Stimulated activated CD4-positive, alpha-beta T cell treated with anti-CD3 and anti-CD28 coated beads, TNF-alpha, amount 100 ng/mL, for 1 hour (primary cell): ENCODE measurements around the gene TECPR1.
"Not testable (repeated sequence)": the region's sequence is repeated elsewhere in the genome, so short reads cannot be mapped to it uniquely, and the experiment has no call there.

ENCODE experiments used
- DNase-seq, 3 donors: peaks; one replicate each; pipeline ENCODE4 v3.0.0-alpha.2; 2020; ENCODE audit warnings: low read depth in 3 of 3, low spot score in 1 of 3

TECPR1 gene

DNA sequence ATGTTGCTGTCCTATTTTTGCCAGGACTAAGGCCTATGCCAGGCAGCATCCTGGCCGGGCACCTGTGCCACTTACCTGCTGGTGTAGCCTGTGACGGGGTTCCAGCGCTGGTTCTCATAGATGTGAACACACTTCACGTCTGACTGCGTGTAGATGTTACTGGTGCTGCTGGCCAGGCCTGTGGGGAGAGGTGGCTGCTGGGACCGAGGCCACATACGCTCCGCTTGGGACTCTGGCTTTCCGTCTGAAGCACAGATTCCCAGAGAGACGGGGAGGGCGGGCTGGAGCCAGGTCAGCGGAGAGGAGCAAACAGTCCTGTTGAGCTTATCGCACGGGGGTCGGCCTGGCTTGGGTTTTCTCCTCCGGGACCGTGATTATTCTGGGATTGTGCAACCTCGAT lies 24.1 kb downstream of the TECPR1 start:
- DNase-seq: no peak

GRCh38 chr7:98225913-98226614 lies 26.0 kb downstream of the TECPR1 start:
- no peak for DNase-seq

GRCh38 chr7:98224701-98225181 lies 27.3 kb downstream of the TECPR1 start:
- DNase-seq: no peak

DNA sequence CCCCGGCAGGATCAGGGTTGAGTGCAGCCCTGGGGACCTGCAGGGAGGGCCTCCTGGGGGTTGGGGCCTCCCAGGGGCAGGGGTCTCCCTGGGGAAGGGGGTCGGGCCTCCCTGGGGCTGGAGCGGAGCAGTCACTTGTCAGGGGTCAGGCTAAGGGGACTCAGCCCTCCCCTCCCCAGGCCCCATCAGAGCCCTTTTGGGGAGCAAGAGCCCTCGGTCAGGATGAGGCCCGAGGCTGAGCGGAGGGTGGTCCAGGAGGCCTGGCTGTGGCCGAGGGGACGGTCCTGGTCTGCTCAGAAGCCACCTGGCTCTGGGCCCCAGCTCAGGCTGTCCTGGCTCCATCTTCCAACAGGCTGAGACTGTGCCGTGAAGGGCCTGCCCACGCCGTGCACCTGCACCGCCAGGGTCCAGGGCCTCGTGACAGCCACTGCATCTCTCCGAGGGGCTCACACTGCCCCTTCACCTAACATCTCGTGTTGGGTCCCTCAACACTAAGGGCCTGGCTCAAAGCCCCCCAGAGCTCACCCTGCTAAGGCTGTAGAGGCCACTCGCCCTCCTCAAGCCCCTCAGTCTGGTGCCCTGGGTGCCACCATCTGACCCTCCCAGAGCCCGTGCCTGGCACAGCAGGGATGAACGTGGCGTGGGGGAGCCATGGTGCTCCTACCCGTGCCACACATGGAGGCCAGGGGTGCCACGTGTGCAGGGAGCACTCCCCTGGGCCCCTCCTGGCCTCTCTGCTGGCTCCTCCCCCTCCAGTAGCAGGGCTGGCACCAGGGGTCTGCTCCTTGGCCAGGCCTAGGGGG lies 27.9 kb downstream of the TECPR1 start:
- DNase-seq: no peak

DNA sequence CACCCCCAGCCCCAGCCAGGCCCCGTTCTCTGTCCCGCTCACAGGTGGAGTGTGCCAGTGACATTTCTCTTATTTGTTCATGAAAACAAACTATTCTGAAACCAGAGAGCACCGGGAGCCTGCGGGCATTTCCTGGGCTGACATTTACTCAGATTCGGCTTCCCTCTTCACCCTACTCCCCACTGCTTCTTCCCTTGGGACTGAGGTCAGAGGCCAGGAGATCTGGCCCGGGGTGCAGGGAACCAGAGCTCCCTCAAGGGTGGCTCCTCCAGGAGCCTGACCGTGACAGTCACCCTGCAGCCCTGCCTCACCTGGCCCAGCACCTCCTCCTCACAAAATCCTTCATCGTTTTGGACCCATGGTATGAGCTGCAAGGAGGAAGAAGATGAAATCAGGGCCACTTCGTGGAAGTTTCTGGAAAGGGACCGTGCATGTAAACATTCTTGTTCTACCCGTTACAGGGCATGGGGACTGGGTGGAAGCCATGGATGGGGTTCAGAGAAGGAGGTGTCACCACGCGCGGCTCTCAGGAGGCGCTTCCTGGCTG lies 28.6 kb downstream of the TECPR1 start:
- no peak for DNase-seq

- DNase-seq: no peak
Measured at GRCh38 chr7:98222533-98223195, 29.4 kb downstream of the TECPR1 start.

- DNase-seq: no peak
Measured at GRCh38 chr7:98221611-98222532, 30.2 kb downstream of the TECPR1 start.

GRCh38 chr7:98219382-98219781 lies 32.6 kb downstream of the TECPR1 start:
- DNase-seq: not testable (repeated sequence)

DNA sequence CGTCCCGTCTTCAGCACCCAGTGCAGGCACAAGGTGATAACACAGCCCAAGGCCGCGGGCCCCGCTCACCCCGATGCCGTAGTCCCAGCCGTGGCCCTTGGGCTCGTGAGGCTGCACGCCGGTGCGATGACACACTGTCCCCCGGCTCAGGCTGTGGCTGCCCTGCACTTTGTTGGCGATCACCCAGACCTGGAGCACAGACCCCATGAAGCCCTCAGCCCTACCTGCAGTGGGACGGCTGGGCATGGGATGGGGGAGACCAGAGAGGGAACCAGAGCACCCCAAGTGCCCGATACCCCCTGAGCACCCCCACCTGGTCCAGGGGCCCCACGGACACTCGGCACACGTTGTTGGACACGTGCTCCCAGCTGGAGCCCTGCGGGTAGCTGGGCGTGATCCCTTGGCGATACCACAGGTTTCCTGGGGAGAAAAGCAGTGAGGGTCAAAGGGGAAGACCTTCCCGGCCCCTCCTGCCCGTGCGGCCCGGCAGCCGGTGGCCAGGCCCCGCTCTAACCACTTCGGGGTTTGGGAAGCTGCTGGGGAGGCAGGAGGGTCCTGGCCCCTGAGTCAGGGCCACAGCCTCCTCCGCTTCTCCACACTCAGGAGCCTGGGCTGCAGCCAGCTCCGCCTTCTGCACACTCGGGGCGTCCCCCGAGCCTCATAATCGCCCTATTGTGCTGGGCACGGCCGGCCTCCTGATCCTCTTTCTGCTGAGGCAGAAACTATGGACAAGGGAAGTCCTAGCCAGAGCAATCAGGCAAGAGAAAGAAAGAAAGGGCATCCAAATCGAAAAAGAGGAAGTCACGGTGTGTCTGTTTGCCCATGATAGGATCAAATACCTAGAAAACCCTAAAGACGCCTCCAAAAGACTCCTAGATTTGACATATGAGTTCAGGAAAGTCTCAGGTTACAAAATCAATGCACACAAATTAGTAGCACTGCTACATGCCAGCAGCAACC lies 34.1 kb downstream of the TECPR1 start:
- DNase-seq: no peak

GRCh38 chr7:98216941-98217622 lies 35.0 kb downstream of the TECPR1 start:
- DNase-seq: no peak

DNA sequence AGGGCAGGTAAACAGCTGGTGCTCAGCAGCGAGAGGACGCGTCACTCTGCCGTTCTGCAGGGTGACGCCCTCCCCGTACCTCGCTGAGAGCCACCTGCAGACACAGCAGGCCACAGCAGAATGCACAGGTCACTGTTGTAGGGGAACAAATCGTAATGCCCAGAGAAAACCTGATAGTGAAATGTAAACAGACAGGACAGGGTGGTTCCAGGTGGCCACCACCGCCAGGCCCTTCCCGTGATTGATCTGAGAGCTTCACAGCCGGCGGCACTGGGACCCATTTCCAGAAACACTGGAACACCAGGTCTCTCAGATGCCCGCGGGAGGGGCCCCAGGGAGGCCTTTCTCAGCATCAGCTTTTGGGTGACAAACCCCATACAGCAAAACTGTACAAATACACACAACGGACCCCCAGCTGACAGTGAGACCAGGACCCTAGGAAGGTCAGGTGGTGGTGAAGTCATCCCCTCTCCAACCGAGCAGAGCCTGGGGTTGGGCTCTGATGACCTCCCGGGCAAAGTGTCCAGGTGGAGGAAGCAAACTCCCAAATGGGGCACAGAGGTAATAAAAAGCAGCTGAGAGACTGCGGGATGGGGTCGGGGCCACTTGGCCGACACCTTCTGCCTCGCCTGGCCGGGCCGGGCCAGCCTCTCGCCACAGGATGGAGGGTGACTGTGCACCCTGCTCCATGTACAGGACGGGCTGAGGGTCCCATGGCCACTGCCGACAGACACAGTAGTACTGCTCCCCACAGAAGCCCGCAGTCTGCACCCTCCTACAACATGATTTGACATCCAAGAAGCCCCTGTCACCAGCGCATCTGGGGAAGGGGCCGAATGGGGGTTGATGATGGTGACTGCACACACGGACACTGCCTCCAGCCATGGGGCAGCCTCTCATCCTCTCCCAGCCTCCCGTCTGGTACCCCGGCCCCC lies 36.2 kb downstream of the TECPR1 start:
- DNase-seq: no peak

DNA sequence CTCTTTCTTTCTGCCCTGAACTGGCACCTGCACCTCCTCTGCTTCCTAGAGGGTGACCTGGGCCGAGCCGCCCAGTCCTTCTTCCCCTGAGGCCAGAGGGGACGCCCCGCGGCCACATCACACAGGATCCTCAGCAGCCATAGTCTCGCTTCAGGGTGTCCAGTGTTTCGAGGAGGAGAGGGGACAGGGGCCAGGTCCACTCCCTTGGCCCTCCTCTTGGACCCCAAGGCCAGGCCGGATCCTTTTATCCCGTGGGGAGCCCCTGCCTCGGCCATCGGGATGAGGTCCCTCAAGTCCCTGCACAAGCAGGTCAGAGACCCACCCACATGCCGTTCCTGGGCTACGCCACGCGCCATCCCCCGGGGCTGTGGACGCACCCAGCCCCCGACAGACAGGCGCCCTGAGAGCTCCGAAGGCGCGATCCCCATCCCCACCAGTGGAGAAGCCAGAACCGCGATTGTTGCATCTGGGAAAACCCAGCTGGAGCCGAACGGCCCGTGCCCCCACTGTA lies 37.2 kb downstream of the TECPR1 start:
- no peak for DNase-seq

- DNase-seq: no peak
Measured at GRCh38 chr7:98213888-98214810, 37.9 kb downstream of the TECPR1 start.

DNA sequence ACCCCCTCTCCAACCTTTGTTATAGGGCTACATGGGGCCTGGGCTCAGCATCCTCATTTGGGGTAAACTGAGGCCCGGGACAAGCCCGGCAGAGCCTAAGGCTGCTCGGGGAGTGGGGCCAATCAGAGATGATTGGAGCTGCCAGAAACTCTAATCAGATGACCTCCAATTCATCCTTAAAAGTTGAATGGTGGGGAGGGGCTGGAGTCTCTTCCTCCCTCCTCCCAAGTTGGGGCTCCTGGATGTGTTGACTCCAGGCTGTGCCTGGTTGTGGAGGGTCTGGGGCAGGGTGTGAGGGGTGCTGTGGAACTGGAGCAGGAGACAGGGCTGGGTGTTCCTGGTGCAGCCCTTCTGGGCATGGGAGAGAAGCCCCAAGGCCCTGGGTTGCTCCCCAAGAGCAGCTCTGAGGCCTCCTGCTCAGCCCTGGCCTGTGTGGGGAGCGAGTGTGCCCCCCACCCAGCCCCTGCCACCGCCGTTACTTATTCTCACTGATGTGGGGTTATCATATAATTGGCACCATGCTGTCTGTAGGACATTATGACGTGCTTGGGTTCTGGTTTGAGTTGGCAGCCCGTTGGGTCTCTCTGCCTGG lies 38.6 kb downstream of the TECPR1 start:
- no peak for DNase-seq

DNA sequence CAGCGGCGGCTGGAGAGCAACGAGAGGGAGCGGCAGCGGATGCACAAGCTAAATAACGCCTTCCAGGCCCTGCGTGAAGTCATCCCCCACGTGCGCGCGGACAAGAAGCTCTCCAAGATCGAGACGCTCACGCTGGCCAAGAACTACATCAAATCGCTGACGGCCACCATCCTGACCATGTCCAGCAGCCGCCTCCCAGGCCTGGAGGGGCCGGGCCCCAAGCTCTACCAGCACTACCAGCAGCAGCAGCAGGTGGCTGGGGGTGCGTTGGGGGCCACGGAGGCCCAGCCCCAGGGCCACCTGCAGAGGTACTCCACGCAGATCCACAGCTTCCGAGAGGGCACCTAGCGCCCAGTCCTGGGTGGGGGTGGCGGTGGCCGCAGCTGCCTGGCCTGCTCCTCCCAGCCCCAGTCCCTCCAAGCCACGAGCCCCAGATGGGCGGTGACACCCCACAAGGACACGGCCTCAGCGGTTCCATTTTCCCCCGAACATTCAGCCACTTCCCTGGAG lies 39.4 kb downstream of the TECPR1 start:
- no peak for DNase-seq
